ACHN (cell line): ENCODE results near the gene SYT12.

Source experiments
- DNase-seq: peaks from one replicate; pipeline ENCODE4 v3.0.0-alpha.2; 2015
- in situ Hi-C: cut with HindIII; loops from 2 replicates; pipeline ENCODE4 v1.10.0; 2017; ENCODE audit warnings: low sequenced_read_pairs, low pct_ligation_motif_present, low pct_unique_long_range_greater_than_20kb

The SYT12 gene

GRCh38 chr11:67073908-67074307 is 51.0 kb downstream of the SYT12 start:
- no peak for DNase-seq
- in situ Hi-C loops = no loop called here

- no peak for DNase-seq
- in situ Hi-C loops = no loop called here
These were observed 53.3 kb downstream of the SYT12 start for GRCh38 chr11:67076202-67076601.

GRCh38 chr11:67079065-67079705 is 56.3 kb downstream of the SYT12 start:
- no peak for DNase-seq
- in situ Hi-C loops = no loop called here

GRCh38 chr11:67082071-67082791 is 59.3 kb downstream of the SYT12 start:
- in situ Hi-C loops = no loop called here
- no peak for DNase-seq

GRCh38 chr11:67083786-67084366 is 60.9 kb downstream of the SYT12 start:
- no peak for DNase-seq
- in situ Hi-C loops = no loop called here

GRCh38 chr11:67085617-67086016 is 62.7 kb downstream of the SYT12 start:
- DNase-seq = no peak
- in situ Hi-C loops = no loop called here

DNA sequence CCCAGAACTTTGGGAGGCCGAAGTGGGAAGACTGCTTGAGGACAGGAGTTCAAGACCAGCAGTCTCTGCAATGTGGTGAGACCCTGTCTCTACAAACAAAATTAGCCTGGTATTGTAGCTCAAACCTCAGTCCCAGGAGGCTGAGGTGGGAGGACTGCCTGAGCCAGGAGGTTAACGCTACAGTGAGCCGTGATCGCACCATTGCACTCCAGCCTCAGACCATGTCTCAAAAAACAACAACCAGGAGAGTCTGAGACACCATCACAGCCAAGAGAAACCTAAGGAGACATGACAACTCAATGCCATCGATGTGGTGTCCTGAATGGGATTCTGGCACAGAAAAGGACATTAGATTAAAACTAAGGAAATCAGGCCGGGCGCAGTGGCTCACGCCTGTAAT is 67.8 kb downstream of the SYT12 start:
- no peak for DNase-seq
- in situ Hi-C loops = no loop called here

DNA sequence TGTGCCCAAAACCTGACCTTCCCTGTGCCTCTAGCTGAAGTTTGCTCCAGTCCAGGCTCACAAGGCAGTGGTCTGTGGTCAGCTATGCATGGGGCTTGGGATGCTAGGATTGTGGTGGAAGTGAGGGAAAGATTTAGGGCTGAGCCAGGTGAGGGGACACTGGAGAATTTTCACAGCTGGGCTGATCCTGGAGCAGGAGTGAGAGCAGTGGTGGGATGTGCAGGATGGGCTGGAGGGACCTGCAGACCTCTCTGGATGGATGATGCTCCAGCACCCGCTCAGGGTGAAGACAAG is 72.2 kb downstream of the SYT12 start:
- DNase-seq = no peak
- in situ Hi-C loops = no loop called here

DNA sequence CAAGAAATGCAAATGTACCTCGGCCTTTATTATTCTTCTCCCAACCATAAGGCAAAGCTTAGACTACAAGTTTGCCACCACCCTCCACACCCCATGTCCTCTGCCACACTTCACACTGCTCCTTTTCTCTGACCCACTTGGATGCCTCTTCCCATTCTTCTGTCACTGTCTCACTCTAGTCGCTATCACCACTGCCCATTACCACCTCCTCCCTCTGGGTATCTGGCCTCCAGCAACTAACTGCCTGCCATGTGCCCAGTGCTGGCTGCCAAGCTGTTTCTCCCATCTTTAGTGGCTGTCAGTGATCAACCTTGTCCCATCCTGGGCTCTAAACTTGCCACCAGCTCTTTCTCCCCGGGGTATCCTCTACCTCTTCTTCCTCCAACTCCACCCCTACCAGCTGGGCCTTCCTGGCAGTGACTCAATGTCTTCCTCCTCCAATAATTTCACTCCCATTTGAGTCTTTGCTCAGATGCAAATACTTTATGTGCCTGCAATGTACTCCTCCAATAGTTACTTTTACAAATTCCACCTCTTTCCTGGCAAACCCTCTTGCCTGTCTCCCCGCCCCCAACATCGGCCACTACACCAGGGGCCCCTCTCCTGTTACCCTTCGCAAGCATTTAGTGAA is 76.0 kb downstream of the SYT12 start:
- DNase-seq = no peak

DNA sequence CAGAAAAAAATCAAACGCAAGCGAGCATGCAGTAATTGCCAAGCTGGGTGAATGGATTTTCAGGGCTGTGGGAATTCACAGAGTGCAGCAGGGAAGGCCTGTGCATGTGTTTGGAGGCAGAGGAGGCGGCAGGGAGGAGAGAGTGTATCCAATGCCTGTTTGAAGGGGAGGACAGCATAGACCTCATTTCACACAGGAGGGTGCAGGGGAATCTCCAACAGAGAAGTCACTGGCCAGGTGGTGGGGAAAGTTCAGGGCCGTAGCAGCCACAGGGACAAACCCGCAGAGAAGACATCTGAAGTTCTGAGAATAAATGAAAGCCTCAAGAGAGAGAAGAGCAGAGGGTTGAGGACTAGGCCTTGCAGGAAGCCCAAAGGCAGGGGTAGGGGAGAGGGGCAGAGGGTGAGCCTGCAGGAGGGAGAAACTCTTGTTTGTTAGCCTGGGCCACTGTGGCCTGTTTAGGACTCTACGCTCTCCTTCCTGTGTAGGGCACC is 76.9 kb downstream of the SYT12 start:
- in situ Hi-C loops = no loop called here
- no peak for DNase-seq

More for the DNA sequence above, 76.0 kb downstream of the SYT12 start:
- in situ Hi-C loops = no loop called here
